ENCODE data around the gene TFDP1. TPM values are rescaled to one million over a fixed set of nuclear protein-coding genes. Genes with fewer than 3 reads are reported as not detected.
"Not testable (repeated sequence)": the region's sequence is repeated elsewhere in the genome, so short reads cannot be mapped to it uniquely, and the experiment has no call there.

TFDP1 gene
- total RNA-seq, 4 donors from 2014 or later, result 24.3 to 164 (median 49.1) TPM

GRCh38 chr13:113560645-113561416, 23.7 kb upstream of the TFDP1 start:
- H3K27me3 ChIP-seq, result no peaks in the 10 kb centered on the region
- H3K9me3 ChIP-seq, result no peaks in the 10 kb centered on the region
- TF ChIP-seq CTCF (IDR thresholded peaks at IDR 0.05), result no peak
- TF ChIP-seq POLR2A (IDR thresholded peaks at IDR 0.05), result no peak
- TF ChIP-seq POLR2AphosphoS5 (IDR thresholded peaks at IDR 0.05), result no peak
- TF ChIP-seq EP300 (IDR thresholded peaks at IDR 0.05; ENCODE audit: low read depth), result no peak
- no peaks in the 10 kb centered on the region for H3K36me3 ChIP-seq
- in situ Hi-C loops (cut with MboI; ENCODE audit: low pct_ligation_motif_present in 1 of 4, low pct_unique_long_range_greater_than_20kb in 1 of 4, low sequenced_read_pairs in 3 of 4), result no loop called here
- WGBS, 2 donors (ENCODE audit: low coverage in 1 of 2), result 84% methylated on average over 18 of the region's 18 CpGs; no CpG with 5 or more reads in 1 of the 2 donors
- no peak overlapping the region for H3K4me3 ChIP-seq
- intact Hi-C loops (cut with DNase I; ENCODE audit: low total_unique reads), result loop anchor here (5.0 kb wide), 2 partner anchors 104 to 1149 kb away; no protein-coding TSS in a partner anchor
- no peak for DNase-seq
- no peaks in the 10 kb centered on the region for H3K4me1 ChIP-seq
- no peak overlapping the region for H3K27ac ChIP-seq

GRCh38 chr13:113561417-113562084, 23.0 kb upstream of the TFDP1 start:
- WGBS, 2 donors (ENCODE audit: low coverage in 1 of 2), result 85% methylated on average over 4 to 19 of the region's 19 CpGs
- no peaks in the 10 kb centered on the region for H3K27me3 ChIP-seq
- TF ChIP-seq POLR2AphosphoS5 (IDR thresholded peaks at IDR 0.05) (no peak), EP300 (IDR thresholded peaks at IDR 0.05; ENCODE audit: low read depth) (no peak), CTCF (IDR thresholded peaks at IDR 0.05) (no peak), POLR2A (IDR thresholded peaks at IDR 0.05) (no peak)
- no peaks in the 10 kb centered on the region for H3K36me3 ChIP-seq
- in situ Hi-C loops (cut with MboI; ENCODE audit: low pct_ligation_motif_present in 1 of 4, low pct_unique_long_range_greater_than_20kb in 1 of 4, low sequenced_read_pairs in 3 of 4), result no loop called here
- no peak overlapping the region for H3K27ac ChIP-seq
- no peaks in the 10 kb centered on the region for H3K9me3 ChIP-seq
- H3K4me1 ChIP-seq, result no peaks in the 10 kb centered on the region
- DNase-seq, result no peak
- intact Hi-C loops (cut with DNase I; ENCODE audit: low total_unique reads), result loop anchor here (5.0 kb wide), 2 partner anchors 104 to 1149 kb away; no protein-coding TSS in a partner anchor
- H3K4me3 ChIP-seq, result no peak overlapping the region

- intact Hi-C loops (cut with DNase I; ENCODE audit: low total_unique reads) (loop anchor here (5.0 kb wide), 2 partner anchors 105 to 1150 kb away; no protein-coding TSS in a partner anchor), in situ Hi-C loops (cut with MboI; ENCODE audit: low pct_ligation_motif_present in 1 of 4, low pct_unique_long_range_greater_than_20kb in 1 of 4, low sequenced_read_pairs in 3 of 4) (no loop called here)
- H3K27ac ChIP-seq, result no peak overlapping the region
- H3K4me1 ChIP-seq, result no peaks in the 10 kb centered on the region
- no peak overlapping the region for H3K4me3 ChIP-seq
- WGBS, 2 donors (ENCODE audit: low coverage in 1 of 2), result 0 to 23% methylated on average over 2 to 14 of the region's 14 CpGs
- no peaks in the 10 kb centered on the region for H3K27me3 ChIP-seq
- peak; percentile 52 for DNase-seq
- TF ChIP-seq CTCF (IDR thresholded peaks at IDR 0.05) (peak; percentile 53 to 67 (median 57)), POLR2A (IDR thresholded peaks at IDR 0.05) (no peak), EP300 (IDR thresholded peaks at IDR 0.05; ENCODE audit: low read depth) (no peak)
- no peaks in the 10 kb centered on the region for H3K9me3 ChIP-seq
- H3K36me3 ChIP-seq, result no peaks in the 10 kb centered on the region
These were observed 22.3 kb upstream of the TFDP1 start for GRCh38 chr13:113562085-113562749.

GRCh38 chr13:113562844-113563243, 21.7 kb upstream of the TFDP1 start:
- TF ChIP-seq POLR2AphosphoS5 (IDR thresholded peaks at IDR 0.05) (no peak), POLR2A (IDR thresholded peaks at IDR 0.05) (no peak), EP300 (IDR thresholded peaks at IDR 0.05; ENCODE audit: low read depth) (no peak), CTCF (IDR thresholded peaks at IDR 0.05) (no peak)
- WGBS, 2 donors (ENCODE audit: low coverage in 1 of 2), result 67 to 70% methylated on average over 1 to 7 of the region's 7 CpGs
- in situ Hi-C loops (cut with MboI; ENCODE audit: low pct_ligation_motif_present in 1 of 4, low pct_unique_long_range_greater_than_20kb in 1 of 4, low sequenced_read_pairs in 3 of 4) (no loop called here), intact Hi-C loops (cut with DNase I; ENCODE audit: low total_unique reads) (loop anchor here (5.0 kb wide), 2 partner anchors 106 to 1151 kb away; no protein-coding TSS in a partner anchor)
- no peak for DNase-seq
- H3K9me3 ChIP-seq, result no peaks in the 10 kb centered on the region
- H3K27me3 ChIP-seq, result no peaks in the 10 kb centered on the region
- H3K27ac ChIP-seq, result no peak overlapping the region
- no peak overlapping the region for H3K4me3 ChIP-seq
- no peaks in the 10 kb centered on the region for H3K36me3 ChIP-seq
- H3K4me1 ChIP-seq, result no peaks in the 10 kb centered on the region

- WGBS, 2 donors (ENCODE audit: low coverage in 1 of 2), result 92% methylated on average over 4 of the region's 4 CpGs; no CpG with 5 or more reads in 1 of the 2 donors
- H3K4me1 ChIP-seq; in situ Hi-C loops (cut with MboI; ENCODE audit: low pct_ligation_motif_present in 1 of 4, low pct_unique_long_range_greater_than_20kb in 1 of 4, low sequenced_read_pairs in 3 of 4); H3K27me3 ChIP-seq; H3K4me3 ChIP-seq; H3K27ac ChIP-seq; H3K36me3 ChIP-seq; H3K9me3 ChIP-seq; DNase-seq: not testable (repeated sequence)
- intact Hi-C loops (cut with DNase I; ENCODE audit: low total_unique reads), result loop anchor here (5.0 kb wide), 2 partner anchors 106 to 1151 kb away; no protein-coding TSS in a partner anchor
These were observed 21.0 kb upstream of the TFDP1 start for GRCh38 chr13:113563511-113563910.

All from transverse colon (tissue), 4 donors.